Measurements from ENCODE around the gene HOXB9. TPM values are rescaled to one million over a fixed set of nuclear protein-coding genes. Genes with fewer than 3 reads are reported as not detected.

The HOXB9 gene
- total RNA-seq, 2 donors from 2014 or later: 0.09 to 0.68 TPM

GRCh38 chr17:48603959-48604769 is 22.0 kb downstream of the HOXB9 start:
- no peak for DNase-seq (ENCODE audit: low spot score)
- no peak for TF ChIP-seq POLR2AphosphoS5 (IDR thresholded peaks at IDR 0.05)
- no peak for TF ChIP-seq POLR2A (IDR thresholded peaks at IDR 0.05)
- TF ChIP-seq, protein P1, sequence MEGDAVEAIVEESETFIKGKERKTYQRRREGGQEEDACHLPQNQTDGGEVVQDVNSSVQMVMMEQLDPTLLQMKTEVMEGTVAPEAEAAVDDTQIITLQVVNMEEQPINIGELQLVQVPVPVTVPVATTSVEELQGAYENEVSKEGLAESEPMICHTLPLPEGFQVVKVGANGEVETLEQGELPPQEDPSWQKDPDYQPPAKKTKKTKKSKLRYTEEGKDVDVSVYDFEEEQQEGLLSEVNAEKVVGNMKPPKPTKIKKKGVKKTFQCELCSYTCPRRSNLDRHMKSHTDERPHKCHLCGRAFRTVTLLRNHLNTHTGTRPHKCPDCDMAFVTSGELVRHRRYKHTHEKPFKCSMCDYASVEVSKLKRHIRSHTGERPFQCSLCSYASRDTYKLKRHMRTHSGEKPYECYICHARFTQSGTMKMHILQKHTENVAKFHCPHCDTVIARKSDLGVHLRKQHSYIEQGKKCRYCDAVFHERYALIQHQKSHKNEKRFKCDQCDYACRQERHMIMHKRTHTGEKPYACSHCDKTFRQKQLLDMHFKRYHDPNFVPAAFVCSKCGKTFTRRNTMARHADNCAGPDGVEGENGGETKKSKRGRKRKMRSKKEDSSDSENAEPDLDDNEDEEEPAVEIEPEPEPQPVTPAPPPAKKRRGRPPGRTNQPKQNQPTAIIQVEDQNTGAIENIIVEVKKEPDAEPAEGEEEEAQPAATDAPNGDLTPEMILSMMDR (IDR thresholded peaks at IDR 0.05): no peak
- intact Hi-C loops (cut with DNase I): no loop called here
- Histone ChIP-seq H3K27me3 (replicated peaks; ENCODE audit: insufficient read depth) (peaks cover 64% of the 10 kb centered on the region), H3K4me3 (no peak overlapping the region), H3K27ac (no peak overlapping the region), H3K36me3 (no peaks in the 10 kb centered on the region), H3K4me1 (replicated peaks) (no peaks in the 10 kb centered on the region), H3K9me3 (no peaks in the 10 kb centered on the region)
- WGBS: 5% methylated on average over 21 of the region's 21 CpGs

GRCh38 chr17:48601539-48602425 is 24.4 kb downstream of the HOXB9 start:
- H3K4me3 ChIP-seq: no peak overlapping the region
- intact Hi-C loops (cut with DNase I): no loop called here
- H3K9me3 ChIP-seq: no peaks in the 10 kb centered on the region
- 15% methylated on average over 35 of the region's 35 CpGs for WGBS
- no peak for DNase-seq (ENCODE audit: low spot score)
- no peaks in the 10 kb centered on the region for H3K36me3 ChIP-seq
- peaks cover 60% of the 10 kb centered on the region for H3K27me3 ChIP-seq (replicated peaks; ENCODE audit: insufficient read depth)
- H3K4me1 ChIP-seq (replicated peaks): no peaks in the 10 kb centered on the region
- no peak overlapping the region for H3K27ac ChIP-seq
- TF ChIP-seq POLR2AphosphoS5 (IDR thresholded peaks at IDR 0.05) (no peak), POLR2A (IDR thresholded peaks at IDR 0.05) (no peak)
- TF ChIP-seq, protein P1 (IDR thresholded peaks at IDR 0.05): no peak

DNA sequence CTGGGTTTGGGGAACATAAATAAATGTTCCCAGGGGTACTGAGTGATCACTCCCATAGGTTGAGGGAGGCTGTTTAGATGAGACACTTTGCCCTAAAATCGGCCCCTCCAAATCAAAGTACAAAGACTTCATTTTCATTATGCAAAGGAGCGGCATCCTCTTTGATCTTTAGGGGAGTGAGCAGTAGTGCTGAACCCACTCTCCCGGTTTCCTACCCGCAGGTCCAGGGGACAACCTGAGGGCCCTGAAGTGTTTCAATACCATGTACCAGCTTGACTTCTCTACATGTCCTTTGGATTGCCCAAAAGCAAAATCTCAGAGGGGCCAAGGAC is 25.0 kb downstream of the HOXB9 start:
- intact Hi-C loops (cut with DNase I): no loop called here
- H3K4me1 ChIP-seq (replicated peaks): no peaks in the 10 kb centered on the region
- H3K27me3 ChIP-seq (replicated peaks; ENCODE audit: insufficient read depth): peaks cover 58% of the 10 kb centered on the region
- WGBS: 56% methylated on average over 4 of the region's 4 CpGs
- H3K9me3 ChIP-seq: no peaks in the 10 kb centered on the region
- DNase-seq (ENCODE audit: low spot score): no peak
- TF ChIP-seq, protein P1 (IDR thresholded peaks at IDR 0.05): no peak
- TF ChIP-seq POLR2A (IDR thresholded peaks at IDR 0.05) (no peak), POLR2AphosphoS5 (IDR thresholded peaks at IDR 0.05) (no peak)
- no peak overlapping the region for H3K27ac ChIP-seq
- H3K36me3 ChIP-seq: no peaks in the 10 kb centered on the region
- H3K4me3 ChIP-seq: no peak overlapping the region

DNA sequence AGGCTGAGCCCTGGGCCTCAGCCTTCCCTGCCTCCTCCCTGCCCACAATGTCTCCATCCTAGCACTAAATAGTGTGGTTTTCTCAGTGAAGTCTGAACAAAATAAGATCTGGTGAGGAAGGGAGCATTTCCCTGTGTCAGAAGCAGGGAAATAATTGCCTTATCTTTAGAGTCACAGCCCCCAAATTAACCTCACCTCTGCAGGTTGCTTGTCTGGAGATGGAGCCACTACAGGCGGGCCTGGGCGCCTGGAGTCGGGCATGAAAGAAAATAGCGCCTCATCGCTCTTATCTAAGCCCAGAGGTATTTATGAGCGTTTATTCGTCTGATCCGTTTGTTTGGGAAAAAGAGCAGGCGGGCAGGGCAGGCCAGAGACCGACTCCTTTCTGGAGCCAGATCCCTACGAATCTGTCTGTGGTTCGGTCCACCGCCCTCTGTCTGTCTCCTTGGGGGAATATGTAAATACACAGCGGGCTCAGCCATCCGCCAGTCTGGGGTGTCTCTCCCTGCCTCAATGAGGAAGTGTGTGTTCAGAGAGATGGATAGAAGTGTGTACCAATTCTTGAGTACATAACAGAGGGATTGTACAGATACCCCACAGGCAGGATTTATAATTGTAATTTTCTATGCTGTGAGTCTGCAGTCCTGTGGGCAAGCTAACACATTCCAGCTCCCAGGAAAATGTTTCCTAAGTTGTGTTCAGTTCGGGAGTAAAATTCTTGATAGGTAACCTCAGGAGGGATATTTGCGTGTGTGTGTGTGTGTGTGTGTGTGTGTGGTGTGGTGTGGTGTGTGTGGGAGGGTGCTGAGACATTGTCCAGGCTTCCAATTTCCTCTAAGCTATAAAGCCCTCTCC is 25.7 kb downstream of the HOXB9 start:
- no peaks in the 10 kb centered on the region for H3K36me3 ChIP-seq
- TF ChIP-seq, protein P1 (IDR thresholded peaks at IDR 0.05): no peak
- intact Hi-C loops (cut with DNase I): no loop called here
- 34% methylated on average over 17 of the region's 17 CpGs for WGBS
- H3K4me1 ChIP-seq (replicated peaks): no peaks in the 10 kb centered on the region
- H3K4me3 ChIP-seq: no peak overlapping the region
- no peak for DNase-seq (ENCODE audit: low spot score)
- no peak overlapping the region for H3K27ac ChIP-seq
- no peaks in the 10 kb centered on the region for H3K9me3 ChIP-seq
- peaks cover 51% of the 10 kb centered on the region for H3K27me3 ChIP-seq (replicated peaks; ENCODE audit: insufficient read depth)
